Stimulated activated naive B cell treated with anti-CD40 and anti-IgM and Interleukin-4, amounts not matched to agents 10 μg/mL and 1 μg/mL and 100 μg/mL, for 72 hours (primary cell): ENCODE data around the gene HMGXB3.

Source experiments
- ATAC-seq, 2 donors: fragments of 150-1000 bp; cut with Tn5 transposase; replicated peaks; 2 replicates each; pipeline ENCODE4 v1.10.0; 2021; ENCODE audit warnings: moderate library complexity in 1 of 2
- DNase-seq: peaks from one replicate; pipeline ENCODE4 v3.0.0; 2021
- H3K27ac Mint-ChIP-seq: one replicate; pipeline ENCODE4 v1.8.0; 2022; ENCODE audit warnings: mild to moderate bottlenecking, mixed read lengths
- H3K27me3 Mint-ChIP-seq, 2 donors: one replicate each; pipeline ENCODE4 v1.8.0; 2022; ENCODE audit warnings: mixed read lengths in 2 of 2
- H3K36me3 Mint-ChIP-seq, 2 donors: one replicate each; pipeline ENCODE4 v1.8.0; 2022; ENCODE audit warnings: mixed read lengths in 2 of 2, mild to moderate bottlenecking in 1 of 2
- H3K4me1 Mint-ChIP-seq, 2 donors: one replicate each; pipeline ENCODE4 v1.8.0; 2022; ENCODE audit warnings: mixed read lengths in 2 of 2, mild to moderate bottlenecking in 1 of 2
- H3K4me3 Mint-ChIP-seq, 2 donors: one replicate each; pipeline ENCODE4 v1.8.0; 2022; ENCODE audit warnings: mild to moderate bottlenecking in 2 of 2, mixed read lengths in 2 of 2, moderate library complexity in 1 of 2
- H3K9me3 Mint-ChIP-seq, 2 donors: one replicate each; pipeline ENCODE4 v1.8.0; 2022; ENCODE audit warnings: mixed read lengths in 2 of 2, mild to moderate bottlenecking in 1 of 2

The HMGXB3 gene

DNA sequence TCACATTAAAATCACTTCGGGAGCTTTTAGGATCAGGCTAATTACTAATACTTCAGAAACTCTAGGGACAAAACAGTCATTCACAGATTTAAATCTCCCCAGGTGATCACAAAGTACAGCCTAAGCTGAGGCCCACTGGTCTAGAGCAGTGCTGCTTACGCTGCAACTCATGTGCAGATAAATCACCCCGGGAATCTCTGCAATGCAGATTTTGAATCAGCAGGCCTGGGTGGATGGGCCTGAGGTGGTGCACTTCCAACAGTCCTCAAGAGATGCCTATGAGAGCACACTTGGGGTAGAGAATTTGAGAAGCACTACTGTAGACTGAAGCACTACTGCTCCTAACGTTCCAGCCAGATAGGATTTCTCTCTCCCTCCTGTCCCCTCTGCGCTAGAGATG lies 57.5 kb downstream of the HMGXB3 start:
- peaks cover 12 to 15% of the 10 kb centered on the region in 2 donors for H3K4me1 Mint-ChIP-seq
- H3K27me3 Mint-ChIP-seq: no peaks in the 10 kb centered on the region
- peak overlapping the region; percentile 92 for H3K27ac Mint-ChIP-seq
- H3K36me3 Mint-ChIP-seq: peaks cover 25 to 43% of the 10 kb centered on the region in 2 donors
- no peaks in the 10 kb centered on the region for H3K9me3 Mint-ChIP-seq
- ATAC-seq: no peak
- H3K4me3 Mint-ChIP-seq: no peak overlapping the region
- DNase-seq: no peak

GRCh38 chr5:150058480-150059126 lies 58.1 kb downstream of the HMGXB3 start:
- H3K27me3 Mint-ChIP-seq: peaks cover 3 to 4% of the 10 kb centered on the region in 2 donors
- DNase-seq (peak; percentile 15), ATAC-seq (peak; percentile 81 to 85)
- peaks cover 19 to 37% of the 10 kb centered on the region in 2 donors for H3K36me3 Mint-ChIP-seq
- H3K27ac Mint-ChIP-seq: peak overlapping the region; percentile 92
- no peak overlapping the region for H3K4me3 Mint-ChIP-seq
- no peaks in the 10 kb centered on the region for H3K9me3 Mint-ChIP-seq
- H3K4me1 Mint-ChIP-seq: peaks cover 11 to 12% of the 10 kb centered on the region in 2 donors

GRCh38 chr5:150059623-150060022 lies 59.1 kb downstream of the HMGXB3 start:
- no peaks in the 10 kb centered on the region for H3K9me3 Mint-ChIP-seq
- H3K4me3 Mint-ChIP-seq: no peak overlapping the region
- peaks cover 11 to 14% of the 10 kb centered on the region in 2 donors for H3K4me1 Mint-ChIP-seq
- ATAC-seq (no peak), DNase-seq (no peak)
- H3K36me3 Mint-ChIP-seq: peaks cover 12 to 27% of the 10 kb centered on the region in 2 donors
- H3K27ac Mint-ChIP-seq: peak overlapping the region; percentile 20
- H3K27me3 Mint-ChIP-seq: peaks cover 5 to 6% of the 10 kb centered on the region in 2 donors

- H3K4me3 Mint-ChIP-seq: no peak overlapping the region
- H3K9me3 Mint-ChIP-seq: no peaks in the 10 kb centered on the region
- DNase-seq (no peak), ATAC-seq (no peak)
- H3K4me1 Mint-ChIP-seq: peaks cover 19 to 23% of the 10 kb centered on the region in 2 donors
- peaks cover 6 to 8% of the 10 kb centered on the region in 2 donors for H3K27me3 Mint-ChIP-seq
- H3K36me3 Mint-ChIP-seq: peaks cover 9 to 22% of the 10 kb centered on the region in 2 donors
- no peak overlapping the region for H3K27ac Mint-ChIP-seq
Observed at GRCh38 chr5:150060471-150060870, 59.9 kb downstream of the HMGXB3 start.

GRCh38 chr5:150061538-150061995 lies 61.0 kb downstream of the HMGXB3 start:
- Mint-ChIP-seq H3K9me3 (no peaks in the 10 kb centered on the region), H3K27me3 (peaks cover 6 to 8% of the 10 kb centered on the region in 2 donors), H3K4me1 (peaks cover 29 to 34% of the 10 kb centered on the region in 2 donors), H3K27ac (peak overlapping the region; percentile 82), H3K4me3 (no peak overlapping the region), H3K36me3 (peaks cover 4 to 12% of the 10 kb centered on the region in 2 donors)
- DNase-seq (no peak), ATAC-seq (no peak)

GRCh38 chr5:150062216-150062922 lies 61.8 kb downstream of the HMGXB3 start:
- peaks cover 36 to 42% of the 10 kb centered on the region in 2 donors for H3K4me1 Mint-ChIP-seq
- H3K9me3 Mint-ChIP-seq: no peaks in the 10 kb centered on the region
- DNase-seq (no peak), ATAC-seq (no peak)
- peaks cover 6 to 8% of the 10 kb centered on the region in 2 donors for H3K27me3 Mint-ChIP-seq
- H3K36me3 Mint-ChIP-seq: peaks cover 0 to 4% of the 10 kb centered on the region in 2 donors
- H3K4me3 Mint-ChIP-seq: no peak overlapping the region
- H3K27ac Mint-ChIP-seq: no peak overlapping the region

DNA sequence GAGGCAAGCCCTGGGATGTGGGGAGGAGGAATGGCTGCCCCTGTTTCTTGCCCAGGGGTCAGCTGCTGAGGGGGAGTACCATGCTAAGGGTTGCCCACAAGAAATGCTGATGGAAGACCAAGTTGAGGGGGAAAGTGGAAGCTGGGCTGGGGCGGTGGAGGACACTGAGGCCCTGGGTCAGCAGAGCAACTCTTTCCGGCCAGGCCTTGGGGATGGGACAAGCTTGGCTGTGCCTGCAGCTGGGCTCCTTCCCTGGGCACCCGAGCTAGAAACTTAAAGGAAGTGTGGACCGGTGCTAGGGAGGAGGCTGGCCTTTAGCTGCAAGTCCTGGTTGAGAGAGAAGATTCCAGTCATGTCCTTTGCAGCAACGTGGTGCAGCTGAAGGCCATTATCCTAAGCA lies 63.1 kb downstream of the HMGXB3 start:
- Mint-ChIP-seq H3K27me3 (peaks cover 6 to 8% of the 10 kb centered on the region in 2 donors), H3K4me3 (no peak overlapping the region), H3K27ac (no peak overlapping the region), H3K4me1 (peaks cover 40 to 49% of the 10 kb centered on the region in 2 donors), H3K9me3 (no peaks in the 10 kb centered on the region), H3K36me3 (no peaks in the 10 kb centered on the region)
- no peak for ATAC-seq
- no peak for DNase-seq

DNA sequence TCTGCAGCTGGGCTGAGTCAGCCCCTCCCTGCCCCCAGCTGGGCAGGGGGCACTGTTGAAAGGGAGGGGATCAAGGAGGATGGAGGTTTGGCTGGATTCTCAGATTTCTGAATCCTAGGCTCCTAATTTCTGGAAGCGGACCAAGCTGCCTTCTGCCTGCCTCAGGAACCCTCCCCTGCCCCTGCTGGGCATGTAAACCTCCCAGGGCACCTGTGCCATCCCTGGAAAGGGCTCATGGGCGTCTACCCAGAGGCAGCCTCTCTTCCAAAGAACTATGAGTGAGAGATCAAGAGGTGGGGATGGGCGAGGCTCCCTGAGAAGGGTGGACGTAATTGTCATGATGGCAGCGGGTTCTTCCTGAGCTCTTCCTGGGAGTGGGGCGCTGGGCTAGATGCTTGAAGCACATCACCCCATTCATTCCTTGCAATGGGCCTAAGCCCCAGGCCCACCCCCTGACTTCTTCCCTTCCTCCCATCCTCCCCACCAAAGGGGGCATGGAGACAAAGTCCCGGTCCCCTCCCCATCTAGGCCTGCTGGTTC lies 64.2 kb downstream of the HMGXB3 start:
- ATAC-seq: no peak
- H3K27ac Mint-ChIP-seq: peak overlapping the region; percentile 89

DNA sequence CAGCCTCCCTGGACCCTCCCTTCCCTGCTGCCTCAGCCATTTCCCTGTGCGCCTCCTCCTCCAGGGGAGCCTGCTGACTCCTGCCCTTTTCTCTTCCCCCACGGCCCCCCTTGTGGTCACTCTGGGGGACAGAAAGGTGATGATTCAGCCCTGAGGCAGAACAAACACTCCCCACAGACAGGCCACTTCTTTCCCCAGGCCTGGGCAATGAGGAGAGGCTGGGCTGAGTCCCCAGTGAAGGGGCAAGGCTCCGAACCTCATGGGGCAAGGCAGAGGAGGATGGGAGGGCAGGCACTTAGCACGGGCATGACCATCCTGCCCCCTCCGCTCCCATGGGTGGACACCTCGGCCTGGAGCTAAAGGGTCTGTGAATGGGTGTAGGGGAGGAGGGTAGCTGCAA lies 64.8 kb downstream of the HMGXB3 start:
- Mint-ChIP-seq H3K9me3 (no peaks in the 10 kb centered on the region), H3K27me3 (peaks cover 6 to 8% of the 10 kb centered on the region in 2 donors), H3K4me1 (peaks cover 35 to 45% of the 10 kb centered on the region in 2 donors), H3K27ac (peak overlapping the region; percentile 89), H3K4me3 (peak overlapping the region in 1 of 2 donors; percentile 35), H3K36me3 (no peaks in the 10 kb centered on the region)
- ATAC-seq (peak; percentile 3 to 12), DNase-seq (no peak)

More for the DNA sequence above, 64.2 kb downstream of the HMGXB3 start:
- H3K4me1 Mint-ChIP-seq: peaks cover 35 to 45% of the 10 kb centered on the region in 2 donors
- H3K36me3 Mint-ChIP-seq: no peaks in the 10 kb centered on the region
- no peaks in the 10 kb centered on the region for H3K9me3 Mint-ChIP-seq
- H3K4me3 Mint-ChIP-seq: no peak overlapping the region
- DNase-seq: no peak
- H3K27me3 Mint-ChIP-seq: peaks cover 6 to 8% of the 10 kb centered on the region in 2 donors

GRCh38 chr5:150065886-150066285 lies 65.3 kb downstream of the HMGXB3 start:
- no peaks in the 10 kb centered on the region for H3K36me3 Mint-ChIP-seq

GRCh38 chr5:150066436-150066835 lies 65.9 kb downstream of the HMGXB3 start:
- peaks cover 6 to 8% of the 10 kb centered on the region in 2 donors for H3K27me3 Mint-ChIP-seq
- H3K36me3 Mint-ChIP-seq: no peaks in the 10 kb centered on the region
- peak overlapping the region; percentile 76 to 83 for H3K4me3 Mint-ChIP-seq
- no peak for DNase-seq
- H3K27ac Mint-ChIP-seq: peak overlapping the region; percentile 90
- peaks cover 35 to 45% of the 10 kb centered on the region in 2 donors for H3K4me1 Mint-ChIP-seq
- no peak for ATAC-seq
- H3K9me3 Mint-ChIP-seq: no peaks in the 10 kb centered on the region

More at GRCh38 chr5:150065886-150066285, 65.3 kb downstream of the HMGXB3 start:
- Mint-ChIP-seq H3K9me3 (no peaks in the 10 kb centered on the region), H3K4me3 (peak overlapping the region; percentile 58 to 83), H3K27me3 (peaks cover 6 to 8% of the 10 kb centered on the region in 2 donors), H3K4me1 (peaks cover 35 to 45% of the 10 kb centered on the region in 2 donors), H3K27ac (peak overlapping the region; percentile 89)
- ATAC-seq (peak; percentile 60 to 63), DNase-seq (peak; percentile 37)

DNA sequence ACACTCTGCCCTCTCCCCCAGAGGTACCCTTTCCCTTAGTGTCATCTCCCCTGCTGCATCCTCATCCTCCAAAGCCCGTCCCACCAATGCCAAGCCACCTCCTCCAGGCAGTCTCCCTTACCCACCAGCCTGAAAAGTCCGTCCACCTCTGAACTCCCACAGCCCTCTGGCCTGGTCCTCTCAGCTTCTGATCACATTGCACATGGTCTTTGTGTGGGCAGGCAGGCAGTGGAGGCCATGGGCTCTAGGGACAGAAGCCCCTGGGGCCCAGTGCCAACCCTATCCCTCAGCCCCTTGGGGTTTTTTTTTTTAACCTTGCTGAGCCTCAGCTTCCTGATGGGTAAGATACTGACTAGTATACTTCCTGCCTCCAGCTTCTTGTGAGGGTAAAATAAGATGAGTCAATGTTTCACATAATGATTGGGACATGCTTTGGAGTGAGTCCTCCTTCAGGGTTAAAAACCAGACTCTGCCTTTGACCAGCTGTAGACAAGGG lies 66.4 kb downstream of the HMGXB3 start:
- H3K27me3 Mint-ChIP-seq: peaks cover 6 to 8% of the 10 kb centered on the region in 2 donors
- no peaks in the 10 kb centered on the region for H3K36me3 Mint-ChIP-seq
- peak; percentile 76 to 82 for ATAC-seq
- peak; percentile 50 for DNase-seq
- H3K27ac Mint-ChIP-seq: peak overlapping the region; percentile 90
- H3K4me1 Mint-ChIP-seq: peaks cover 34 to 45% of the 10 kb centered on the region in 2 donors
- H3K4me3 Mint-ChIP-seq: peak overlapping the region; percentile 76 to 83
- no peaks in the 10 kb centered on the region for H3K9me3 Mint-ChIP-seq

DNA sequence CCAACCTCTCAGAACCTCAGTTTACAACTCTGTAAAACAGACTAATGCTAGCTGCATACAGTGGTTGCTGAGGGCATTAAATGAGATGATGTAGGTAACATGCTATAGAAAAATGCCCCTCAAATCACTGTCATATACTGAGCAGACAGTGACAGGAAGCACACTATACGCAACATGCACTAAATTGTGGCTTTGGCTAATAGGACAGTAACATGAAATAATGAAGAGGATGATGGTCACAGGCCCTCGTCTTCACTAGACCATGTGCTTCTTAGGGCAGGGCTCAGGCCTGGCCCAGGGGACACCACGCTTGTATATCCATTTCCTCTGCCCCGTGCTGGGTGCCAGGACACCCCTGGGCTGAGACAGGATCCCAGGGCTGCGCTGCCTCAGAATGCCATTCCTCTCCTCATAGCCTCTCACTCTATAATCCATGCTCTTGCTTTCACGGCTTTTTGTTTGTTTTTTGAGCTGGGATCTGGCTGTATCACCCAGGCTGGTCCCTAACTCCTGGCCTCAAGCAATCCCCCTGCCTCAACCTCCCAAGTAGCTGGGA lies 66.9 kb downstream of the HMGXB3 start:
- Mint-ChIP-seq H3K36me3 (no peaks in the 10 kb centered on the region), H3K4me1 (peaks cover 34 to 45% of the 10 kb centered on the region in 2 donors), H3K4me3 (no peak overlapping the region), H3K27me3 (peaks cover 6 to 8% of the 10 kb centered on the region in 2 donors), H3K9me3 (no peaks in the 10 kb centered on the region), H3K27ac (peak overlapping the region; percentile 90)
- peak; percentile 19 to 29 for ATAC-seq
- DNase-seq: no peak

- DNase-seq (no peak), ATAC-seq (no peak)
- H3K4me3 Mint-ChIP-seq: no peak overlapping the region
- H3K27ac Mint-ChIP-seq: no peak overlapping the region
- no peaks in the 10 kb centered on the region for H3K36me3 Mint-ChIP-seq
- H3K9me3 Mint-ChIP-seq: peaks cover 0 to 4% of the 10 kb centered on the region in 2 donors
- peaks cover 34 to 45% of the 10 kb centered on the region in 2 donors for H3K4me1 Mint-ChIP-seq
- H3K27me3 Mint-ChIP-seq: peaks cover 6 to 8% of the 10 kb centered on the region in 2 donors
Observed at GRCh38 chr5:150068071-150068470, 67.5 kb downstream of the HMGXB3 start.
